Activated CD4-positive, alpha-beta T cell treated with anti-CD3 and anti-CD28 coated beads for 36 hours (primary cell): ENCODE measurements around the gene STT3B. TPM values are rescaled to one million over a fixed set of nuclear protein-coding genes. Genes with fewer than 3 reads are reported as not detected.

Experiments used
- ATAC-seq: fragments of 200-7000 bp; cut with Tn5 transposase; one replicate; pipeline ENCODE4 v1.10.0; 2021; ENCODE audit warnings: mild to moderate bottlenecking, moderate library complexity
- CTCF ChIA-PET: fragments of 350-600 bp; sonication (Branson Sonifier 250); formaldehyde crosslinking; loops from one replicate; lab custom pipeline; 2021; ENCODE audit warnings: antibody characterized with exemption; lab: Charles Lee
- POLR2A ChIA-PET: fragments of 350-600 bp; sonication (Branson Sonifier 250); formaldehyde crosslinking; loops from one replicate; lab custom pipeline; 2021; ENCODE audit warnings: antibody characterized with exemption, inconsistent platforms; lab: Charles Lee
- DNase-seq: peaks from one replicate; pipeline ENCODE4 v3.0.0-alpha.2; 2020
- H3K27ac Mint-ChIP-seq: one replicate; pipeline ENCODE4 v1.8.0; 2021; ENCODE audit warnings: mixed read lengths
- H3K27me3 Mint-ChIP-seq: one replicate; pipeline ENCODE4 v1.8.0; 2021; ENCODE audit warnings: mixed read lengths
- H3K36me3 Mint-ChIP-seq: one replicate; pipeline ENCODE4 v1.8.0; 2021; ENCODE audit warnings: low read depth, mixed read lengths
- H3K4me1 Mint-ChIP-seq: one replicate; pipeline ENCODE4 v1.8.0; 2021; ENCODE audit warnings: mixed read lengths
- H3K4me3 Mint-ChIP-seq: one replicate; pipeline ENCODE4 v1.8.0; 2021; ENCODE audit warnings: mild to moderate bottlenecking, moderate library complexity, mixed read lengths
- H3K9me3 Mint-ChIP-seq: one replicate; pipeline ENCODE4 v1.8.0; 2021; ENCODE audit warnings: low read depth, mixed read lengths
- intact Hi-C, 2 experiments: fragments of 100-400 bp; cut with DNase I in 1 of 2; cut with micrococcal nuclease in 1 of 2; formaldehyde crosslinking; loops; one replicate each; pipeline versions ENCODE4 v1.14.2 to v1.15.1; 2022 to 2024; cut with DNase I, micrococcal nuclease
- total RNA-seq, 2 experiments: library from RNA; stranded (reverse); gene quantifications; one replicate each; pipeline ENCODE4 v1.2.3, GENCODE V29; 2021

Gene STT3B
- 100 to 1,000 TPM; 104 to 148 TPM for total RNA-seq

GRCh38 chr3:31532587-31533168 is at the start of gene STT3B:
TSS of gene STT3B (plus strand) at chr3:31532925. CDS start at chr3:31532999, 74 bp downstream.
- H3K4me3 Mint-ChIP-seq: no peak within 1 kb of the TSS
- ATAC-seq (peak; percentile 52), DNase-seq (peak; percentile 91)
- no peaks in the 10 kb centered on the region for H3K9me3 Mint-ChIP-seq
- H3K36me3 Mint-ChIP-seq: peaks cover 10% of the 10 kb centered on the region
- intact Hi-C loops: loop anchor here (1.0 to 10.0 kb wide), 14 partner anchors 60 to 924 kb away; partner anchors contain the start of gene GPD1L (in 2 of the 2)
- peak within 1 kb of the TSS; percentile 99 for H3K27ac Mint-ChIP-seq
- POLR2A ChIA-PET: interaction anchor here (0.6 to 1.8 kb wide), 11 partner anchors 8 to 1030 kb away, joined by 3 to 7 read pairs (median 4); no protein-coding TSS in a partner anchor
- CTCF ChIA-PET: interaction anchor here (1.1 to 3.9 kb wide), 8 partner anchors 10 to 313 kb away, joined by 3 to 19 read pairs (median 6); no protein-coding TSS in a partner anchor
- H3K27me3 Mint-ChIP-seq: no peaks in the 10 kb centered on the region
- peaks cover 18% of the 10 kb centered on the region for H3K4me1 Mint-ChIP-seq

GRCh38 chr3:31483776-31484175 is 48.9 kb upstream of the STT3B start:
- DNase-seq: no peak
- Mint-ChIP-seq H3K9me3 (peaks cover 8% of the 10 kb centered on the region), H3K4me1 (no peaks in the 10 kb centered on the region), H3K36me3 (no peaks in the 10 kb centered on the region), H3K27me3 (no peaks in the 10 kb centered on the region), H3K4me3 (no peak overlapping the region), H3K27ac (no peak overlapping the region)
- POLR2A ChIA-PET: interaction anchor here (0.7 kb wide), 1 partner anchor 11 kb away, joined by 3 read pairs; no protein-coding TSS in a partner anchor
- ATAC-seq: no peak
- intact Hi-C loops: no loop called here
- CTCF ChIA-PET: interaction anchor here (0.6 kb wide), 1 partner anchor 203 kb away, joined by 3 read pairs; no protein-coding TSS in a partner anchor

GRCh38 chr3:31485196-31485595 is 47.5 kb upstream of the STT3B start:
- intact Hi-C loops: no loop called here
- H3K36me3 Mint-ChIP-seq: no peaks in the 10 kb centered on the region
- ChIA-PET CTCF (no interaction called here), POLR2A (no interaction called here)
- no peak overlapping the region for H3K4me3 Mint-ChIP-seq
- no peak for DNase-seq
- no peak for ATAC-seq
- H3K9me3 Mint-ChIP-seq: peaks cover 10% of the 10 kb centered on the region
- no peak overlapping the region for H3K27ac Mint-ChIP-seq
- H3K27me3 Mint-ChIP-seq: no peaks in the 10 kb centered on the region
- no peaks in the 10 kb centered on the region for H3K4me1 Mint-ChIP-seq

GRCh38 chr3:31486865-31487533 is 45.7 kb upstream of the STT3B start:
- POLR2A ChIA-PET: no interaction called here
- no peak overlapping the region for H3K4me3 Mint-ChIP-seq
- ATAC-seq (no peak), DNase-seq (no peak)
- CTCF ChIA-PET: no interaction called here
- peaks cover 10% of the 10 kb centered on the region for H3K9me3 Mint-ChIP-seq
- intact Hi-C loops: no loop called here
- no peaks in the 10 kb centered on the region for H3K27me3 Mint-ChIP-seq
- H3K36me3 Mint-ChIP-seq: peaks cover 4% of the 10 kb centered on the region
- H3K4me1 Mint-ChIP-seq: no peaks in the 10 kb centered on the region
- H3K27ac Mint-ChIP-seq: no peak overlapping the region

GRCh38 chr3:31488475-31489017 is 44.2 kb upstream of the STT3B start:
- intact Hi-C loops: no loop called here
- Mint-ChIP-seq H3K4me3 (no peak overlapping the region), H3K27me3 (no peaks in the 10 kb centered on the region), H3K27ac (no peak overlapping the region), H3K9me3 (peaks cover 16% of the 10 kb centered on the region), H3K4me1 (no peaks in the 10 kb centered on the region), H3K36me3 (peaks cover 7% of the 10 kb centered on the region)
- ChIA-PET POLR2A (no interaction called here), CTCF (no interaction called here)
- DNase-seq: no peak
- ATAC-seq: no peak

GRCh38 chr3:31490502-31490901 is 42.2 kb upstream of the STT3B start:
- intact Hi-C loops: no loop called here
- H3K9me3 Mint-ChIP-seq: peaks cover 16% of the 10 kb centered on the region
- ChIA-PET POLR2A (no interaction called here), CTCF (interaction anchor here (1.0 kb wide), 1 partner anchor 41 kb away, joined by 4 read pairs; no protein-coding TSS in a partner anchor)
- H3K27ac Mint-ChIP-seq: no peak overlapping the region
- H3K27me3 Mint-ChIP-seq: no peaks in the 10 kb centered on the region
- no peak for DNase-seq
- H3K4me3 Mint-ChIP-seq: no peak overlapping the region
- H3K36me3 Mint-ChIP-seq: peaks cover 7% of the 10 kb centered on the region
- ATAC-seq: no peak
- H3K4me1 Mint-ChIP-seq: no peaks in the 10 kb centered on the region

GRCh38 chr3:31491660-31492059 is 41.1 kb upstream of the STT3B start:
- no peak overlapping the region for H3K4me3 Mint-ChIP-seq
- H3K4me1 Mint-ChIP-seq: no peaks in the 10 kb centered on the region
- H3K36me3 Mint-ChIP-seq: peaks cover 7% of the 10 kb centered on the region
- H3K9me3 Mint-ChIP-seq: peaks cover 16% of the 10 kb centered on the region
- no peaks in the 10 kb centered on the region for H3K27me3 Mint-ChIP-seq
- no peak for ATAC-seq
- POLR2A ChIA-PET: no interaction called here
- intact Hi-C loops: no loop called here
- CTCF ChIA-PET: no interaction called here
- DNase-seq: no peak
- H3K27ac Mint-ChIP-seq: no peak overlapping the region

GRCh38 chr3:31493149-31493548 is 39.6 kb upstream of the STT3B start:
- Mint-ChIP-seq H3K4me1 (no peaks in the 10 kb centered on the region), H3K27me3 (no peaks in the 10 kb centered on the region), H3K27ac (no peak overlapping the region), H3K4me3 (no peak overlapping the region), H3K9me3 (peaks cover 16% of the 10 kb centered on the region), H3K36me3 (peaks cover 7% of the 10 kb centered on the region)
- POLR2A ChIA-PET: no interaction called here
- no peak for ATAC-seq
- no peak for DNase-seq
- intact Hi-C loops: no loop called here
- CTCF ChIA-PET: no interaction called here

GRCh38 chr3:31495971-31496665 is 36.6 kb upstream of the STT3B start:
- DNase-seq: no peak
- Mint-ChIP-seq H3K27ac (no peak overlapping the region), H3K4me1 (no peaks in the 10 kb centered on the region), H3K9me3 (peaks cover 6% of the 10 kb centered on the region), H3K36me3 (peaks cover 2% of the 10 kb centered on the region), H3K4me3 (no peak overlapping the region), H3K27me3 (no peaks in the 10 kb centered on the region)
- intact Hi-C loops: no loop called here
- ChIA-PET CTCF (interaction anchor here (0.8 kb wide), 1 partner anchor 753 kb away, joined by 3 read pairs; no protein-coding TSS in a partner anchor), POLR2A (no interaction called here)
- ATAC-seq: no peak

- Mint-ChIP-seq H3K36me3 (no peaks in the 10 kb centered on the region), H3K4me3 (no peak overlapping the region), H3K9me3 (no peaks in the 10 kb centered on the region), H3K27me3 (no peaks in the 10 kb centered on the region), H3K27ac (no peak overlapping the region), H3K4me1 (peaks cover 4% of the 10 kb centered on the region)
- DNase-seq: no peak
- ChIA-PET CTCF (no interaction called here), POLR2A (no interaction called here)
- no peak for ATAC-seq
- intact Hi-C loops: no loop called here
Observed at GRCh38 chr3:31498791-31499190, 33.9 kb upstream of the STT3B start.

GRCh38 chr3:31499281-31499680 is 33.4 kb upstream of the STT3B start:
- no peak overlapping the region for H3K27ac Mint-ChIP-seq
- H3K4me1 Mint-ChIP-seq: peaks cover 4% of the 10 kb centered on the region

More at GRCh38 chr3:31499281-31499680, 33.4 kb upstream of the STT3B start:
- no peak for DNase-seq
- intact Hi-C loops: no loop called here
- H3K9me3 Mint-ChIP-seq: no peaks in the 10 kb centered on the region
- no peaks in the 10 kb centered on the region for H3K36me3 Mint-ChIP-seq
- no peak overlapping the region for H3K4me3 Mint-ChIP-seq
- CTCF ChIA-PET: no interaction called here
- ATAC-seq: no peak
- H3K27me3 Mint-ChIP-seq: no peaks in the 10 kb centered on the region
- POLR2A ChIA-PET: no interaction called here
